ENCODE data around the gene TMX2.
A peak's percentile ranks its signal among the peaks of the same experiment; 100 is the strongest.

TMX2 gene

GRCh38 chr11:57771365-57771764 is 59.0 kb downstream of the TMX2 start:
- DNase-seq = no peak

DNA sequence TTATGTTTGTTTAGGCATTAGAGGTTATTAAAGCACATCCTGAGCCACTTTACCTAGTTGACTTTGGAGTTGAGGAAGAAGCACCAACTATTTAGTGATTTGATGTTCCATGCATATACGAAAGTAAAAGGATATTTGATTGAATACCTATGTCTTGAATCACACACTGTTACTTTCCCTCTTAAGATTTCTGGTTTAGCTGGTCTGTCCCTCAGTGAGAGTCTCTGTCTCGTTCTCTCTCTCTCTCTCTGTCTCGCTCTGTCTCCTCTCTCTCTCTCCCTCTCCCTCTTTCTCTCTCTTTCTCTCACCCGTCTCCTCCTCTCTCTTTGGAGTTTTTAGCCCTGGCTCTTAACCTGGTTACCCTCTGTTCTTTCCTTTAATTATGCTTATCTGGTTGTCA is 60.2 kb downstream of the TMX2 start:
- no peak for DNase-seq

DNA sequence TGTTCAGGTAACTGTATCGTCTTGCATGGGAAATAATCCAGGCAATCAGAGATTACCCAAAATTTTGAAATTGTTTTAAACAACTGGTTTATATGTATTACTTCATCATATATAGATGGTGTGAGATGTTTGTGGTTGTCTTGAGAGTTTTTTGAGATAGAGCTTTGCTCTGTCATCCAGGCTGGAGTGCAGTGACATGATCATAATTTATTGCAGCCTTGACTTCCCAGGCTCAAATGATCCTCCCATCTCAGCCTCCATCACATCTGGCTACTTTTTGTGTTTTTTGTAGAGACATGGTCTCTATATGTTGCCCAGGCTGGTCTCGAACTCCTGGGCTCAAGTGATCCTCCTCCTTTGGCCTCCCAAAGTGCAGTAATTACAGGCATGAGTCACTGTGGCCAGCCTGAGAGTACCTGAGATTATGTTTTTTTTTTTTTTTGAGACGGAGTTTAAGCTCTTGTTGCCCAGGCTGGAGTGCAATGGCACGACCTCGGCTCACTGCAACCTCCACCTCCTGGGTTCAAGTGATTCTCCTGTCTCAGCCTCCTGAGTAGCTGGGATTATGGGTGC is 60.7 kb downstream of the TMX2 start:
- DNase-seq = no peak

DNA sequence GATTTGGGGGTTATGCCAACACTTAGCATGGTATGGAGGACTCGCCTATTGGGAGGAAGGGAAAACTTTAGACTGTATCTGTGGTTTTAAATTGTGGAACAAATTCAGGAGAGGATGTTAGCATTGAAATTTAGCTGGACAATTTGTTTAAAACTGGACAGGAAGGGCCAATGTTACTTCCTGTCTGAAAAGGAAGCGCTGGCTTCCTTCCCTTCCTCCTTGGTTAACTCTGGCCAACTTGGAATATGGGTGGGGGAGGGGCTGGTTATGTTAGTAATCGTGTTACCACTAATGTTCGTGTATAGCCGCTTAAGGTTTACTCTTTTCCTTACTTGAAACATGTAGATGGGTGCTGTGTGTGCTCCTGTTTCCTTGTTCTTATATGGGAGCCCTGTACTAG is 63.1 kb downstream of the TMX2 start:
- DNase-seq = no peak

GRCh38 chr11:57776031-57776521 is 63.7 kb downstream of the TMX2 start:
- no peak for DNase-seq

DNA sequence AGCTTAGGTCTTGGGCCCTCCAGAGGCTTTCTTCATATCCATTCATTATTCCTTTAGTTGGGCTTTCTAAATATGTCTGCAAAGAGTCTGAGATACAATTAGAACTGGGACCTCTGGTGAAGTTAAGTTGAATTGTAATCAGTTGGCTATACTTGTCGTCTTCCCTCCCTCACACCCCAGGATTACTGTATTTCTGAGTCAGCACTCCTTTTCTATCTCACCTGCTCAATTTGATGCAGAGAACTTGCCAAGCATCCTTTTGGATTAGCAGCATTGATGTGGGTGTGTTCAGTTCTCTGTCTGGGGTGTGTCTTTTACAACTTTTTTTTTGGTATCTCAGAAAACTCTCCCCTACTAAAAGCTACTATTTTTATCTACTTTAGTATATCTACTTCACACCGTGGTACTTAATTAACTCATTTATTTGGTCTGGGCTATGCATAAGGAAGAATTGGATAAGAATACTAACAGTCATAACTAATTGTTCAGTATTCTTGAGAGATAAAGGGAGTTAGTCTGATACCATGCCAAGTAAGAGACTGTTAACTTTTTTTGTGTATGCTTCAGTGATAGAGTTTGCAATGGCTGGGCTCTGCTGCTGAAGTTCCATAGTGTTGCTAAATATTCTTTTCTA is 64.3 kb downstream of the TMX2 start:
- DNase-seq = no peak

DNA sequence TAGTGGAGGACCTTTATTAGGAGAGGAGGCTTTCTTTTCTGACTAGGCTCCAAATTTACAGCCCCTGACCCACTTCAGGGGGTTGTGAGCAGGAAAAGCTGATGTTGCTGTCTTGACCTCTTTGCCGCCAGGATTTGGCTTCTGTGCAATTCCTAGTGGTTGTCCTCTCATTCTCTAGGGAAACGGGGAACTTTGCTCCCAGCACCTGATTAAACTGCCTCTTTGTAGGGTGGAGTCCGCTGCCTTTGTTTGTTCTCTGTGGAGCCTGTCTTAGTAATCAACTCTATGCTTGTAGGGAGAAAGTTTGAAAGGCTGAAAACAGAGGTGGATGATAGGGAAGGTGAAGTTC is 65.5 kb downstream of the TMX2 start:
- DNase-seq = peak; percentile 38 to 74

- peak; percentile 80 to 85 for DNase-seq
These were observed 66.1 kb downstream of the TMX2 start for GRCh38 chr11:57778318-57779037.

GRCh38 chr11:57779276-57779675 is 66.9 kb downstream of the TMX2 start:
- no peak for DNase-seq

GRCh38 chr11:57781529-57781943 is 69.1 kb downstream of the TMX2 start:
- DNase-seq = no peak

GRCh38 chr11:57785072-57785471 is 72.7 kb downstream of the TMX2 start:
- no peak for DNase-seq

DNA sequence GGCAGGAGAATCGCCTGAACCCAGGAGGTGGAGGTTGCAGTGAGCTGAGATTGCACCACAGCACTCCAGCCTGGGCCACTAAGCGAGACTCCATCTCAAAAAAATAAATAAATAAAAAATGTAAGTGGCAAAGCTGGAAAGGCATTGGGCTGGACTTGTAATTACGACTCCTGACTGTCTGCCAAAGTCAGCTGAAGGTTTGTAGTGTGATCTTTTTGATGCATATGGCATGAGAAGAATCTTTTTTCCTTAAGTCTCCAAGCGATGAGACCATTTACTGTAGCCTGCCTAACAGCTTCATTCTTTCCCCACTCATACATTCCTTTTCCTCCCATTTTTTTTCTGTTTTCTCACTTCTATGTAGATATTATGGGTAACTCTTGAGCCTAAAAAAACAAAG is 74.0 kb downstream of the TMX2 start:
- DNase-seq = no peak

- no peak for DNase-seq
These were observed 74.7 kb downstream of the TMX2 start for GRCh38 chr11:57787006-57787604.

DNA sequence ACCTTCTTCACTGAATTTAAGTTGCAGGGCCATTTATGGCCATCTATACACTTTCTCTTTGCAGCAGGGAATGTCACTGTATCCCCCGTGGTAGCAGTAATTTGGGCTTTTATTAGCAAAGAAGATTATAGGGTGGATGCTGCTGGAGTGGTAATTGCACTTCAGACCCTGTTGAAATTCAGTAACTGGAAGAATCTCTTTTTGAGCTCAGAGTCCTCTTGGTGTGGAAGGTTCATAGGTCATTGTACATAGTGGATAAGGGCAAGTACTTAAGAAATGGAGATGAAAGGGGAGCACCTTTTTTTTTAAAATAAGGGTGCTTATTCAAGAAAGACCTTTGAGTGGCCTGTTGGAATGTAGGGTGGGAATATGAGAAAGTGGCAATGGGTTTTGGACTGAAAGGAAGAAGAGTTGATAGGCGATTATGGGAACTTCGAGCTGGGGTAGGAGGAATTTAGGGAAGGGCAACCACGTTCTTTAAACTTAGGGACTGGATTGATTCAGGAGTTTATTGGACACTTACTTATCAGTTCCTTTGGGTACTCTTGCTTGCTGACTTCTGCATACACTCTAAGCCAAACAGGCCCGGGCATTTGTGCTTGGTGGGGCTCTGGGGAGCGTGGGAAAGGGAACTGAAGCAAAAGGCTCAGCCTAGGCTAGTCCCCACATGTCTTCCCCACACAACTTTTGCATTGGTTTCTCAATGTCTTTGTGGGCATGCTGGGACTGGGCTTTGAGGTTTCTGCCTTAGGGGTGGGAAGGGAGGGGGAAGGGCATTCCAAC is 75.7 kb downstream of the TMX2 start:
- no peak for DNase-seq

GRCh38 chr11:57788703-57789088 is 76.3 kb downstream of the TMX2 start:
- no peak for DNase-seq
